HuH-7 (cell line): ENCODE results near the gene CKAP2L.

Experiments
- DNase-seq: peaks from one replicate; pipeline ENCODE4 v3.0.0; 2011; ENCODE audit warnings: low spot score

Gene CKAP2L

DNA sequence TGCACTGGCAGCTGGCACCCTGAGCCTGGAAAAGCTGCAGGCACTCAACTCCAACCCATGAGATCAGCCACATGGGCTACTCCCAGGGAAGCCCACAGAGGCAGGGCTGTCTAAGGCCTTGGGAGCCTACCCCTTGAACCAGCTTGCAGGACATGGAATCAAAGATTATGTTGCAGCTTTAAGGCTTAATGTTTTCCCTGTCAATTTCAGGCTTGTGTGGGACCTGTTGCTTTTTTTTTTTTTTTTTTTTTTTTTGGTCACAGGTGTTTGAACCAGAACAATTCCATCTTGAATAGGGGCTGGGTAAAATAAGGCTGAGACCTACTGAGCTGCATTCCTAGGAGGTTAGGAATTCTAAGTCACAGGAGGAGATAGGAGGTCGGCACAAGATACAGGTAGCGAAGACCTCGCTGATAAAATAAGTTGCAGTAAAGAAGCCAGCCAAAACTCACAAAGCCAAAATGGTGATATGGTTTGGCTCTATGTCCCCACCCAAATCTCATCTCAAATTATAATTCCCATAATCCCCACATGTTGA, 27.4 kb upstream of the CKAP2L start:
- DNase-seq = no peak

DNA sequence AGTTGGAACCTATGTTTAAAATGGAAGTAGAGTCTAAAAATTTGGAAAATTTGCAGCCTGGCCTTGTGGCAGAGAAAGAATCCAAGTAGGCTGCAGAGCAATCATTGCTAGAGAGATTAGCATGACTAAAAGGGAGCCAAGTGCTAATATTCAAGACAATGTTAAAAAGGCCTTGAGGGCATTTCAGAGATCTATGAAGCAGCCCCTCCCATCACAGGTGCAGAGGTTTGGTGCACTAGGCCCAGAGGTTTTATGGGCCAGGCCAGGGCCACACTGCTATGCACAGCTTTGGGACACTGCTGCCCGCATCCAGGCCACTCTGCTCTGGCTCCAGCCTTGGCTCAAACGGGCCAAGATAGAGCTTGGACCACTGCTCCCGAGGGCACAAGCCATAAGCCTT, 26.6 kb upstream of the CKAP2L start:
- no peak for DNase-seq

DNA sequence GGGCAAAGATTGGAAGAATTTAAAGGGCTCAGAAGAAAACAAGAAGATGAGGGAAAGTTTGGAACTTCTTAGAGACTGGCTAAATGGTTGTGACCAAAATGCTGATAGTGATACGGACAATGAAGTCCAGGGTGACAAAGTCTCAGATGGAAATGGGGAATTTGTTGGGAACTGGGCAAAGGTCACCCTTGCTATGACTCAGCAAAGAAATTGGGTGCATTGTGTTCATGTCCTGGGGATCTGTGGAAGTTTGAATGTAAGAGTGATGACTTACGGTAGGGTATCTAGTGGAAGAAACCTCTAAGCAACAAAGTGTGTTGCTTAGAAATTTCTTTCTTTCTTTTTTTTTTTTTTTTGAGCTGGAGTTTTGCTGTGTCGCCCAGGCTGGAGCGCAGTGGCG, 25.9 kb upstream of the CKAP2L start:
- no peak for DNase-seq

DNA sequence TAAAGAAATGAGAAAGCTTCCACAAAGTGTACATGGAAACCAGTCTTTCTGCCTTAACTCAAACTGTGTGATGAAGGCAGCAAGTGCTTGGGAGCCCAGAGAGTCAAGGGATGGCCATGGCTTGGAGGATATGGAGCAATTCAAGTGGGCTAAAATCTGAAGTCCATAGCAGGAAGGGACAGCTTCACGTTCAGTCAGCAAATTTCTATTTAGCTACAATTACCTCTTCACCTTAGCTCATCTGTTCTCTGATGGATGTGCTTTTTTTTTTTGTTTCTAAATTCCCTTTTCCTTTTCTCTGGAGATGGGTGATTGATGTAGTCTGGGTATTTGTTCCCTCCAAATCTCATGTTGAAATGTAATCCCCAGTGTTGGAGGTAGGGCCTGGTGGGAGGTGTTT, 24.8 kb upstream of the CKAP2L start:
- no peak for DNase-seq

DNA sequence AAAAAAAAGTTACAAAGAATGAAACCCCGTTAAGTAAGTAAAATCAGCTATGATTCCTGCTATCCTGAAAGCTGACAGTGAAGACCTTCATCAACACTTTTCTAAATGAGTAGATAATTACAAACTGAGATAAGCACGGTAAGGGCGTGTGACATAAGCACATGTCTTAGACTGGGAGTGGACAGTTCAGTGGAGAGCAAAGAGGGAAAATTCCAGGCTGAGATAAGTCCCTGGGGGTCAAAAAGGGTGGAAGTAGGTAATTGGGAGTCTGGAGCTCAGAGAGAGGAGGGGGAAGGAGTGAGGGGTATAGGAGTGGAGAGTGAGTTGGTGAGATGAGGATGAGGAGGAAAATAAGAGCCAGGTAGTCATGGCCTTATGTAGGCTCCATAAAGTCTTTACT, 24.2 kb upstream of the CKAP2L start:
- DNase-seq = no peak

DNA sequence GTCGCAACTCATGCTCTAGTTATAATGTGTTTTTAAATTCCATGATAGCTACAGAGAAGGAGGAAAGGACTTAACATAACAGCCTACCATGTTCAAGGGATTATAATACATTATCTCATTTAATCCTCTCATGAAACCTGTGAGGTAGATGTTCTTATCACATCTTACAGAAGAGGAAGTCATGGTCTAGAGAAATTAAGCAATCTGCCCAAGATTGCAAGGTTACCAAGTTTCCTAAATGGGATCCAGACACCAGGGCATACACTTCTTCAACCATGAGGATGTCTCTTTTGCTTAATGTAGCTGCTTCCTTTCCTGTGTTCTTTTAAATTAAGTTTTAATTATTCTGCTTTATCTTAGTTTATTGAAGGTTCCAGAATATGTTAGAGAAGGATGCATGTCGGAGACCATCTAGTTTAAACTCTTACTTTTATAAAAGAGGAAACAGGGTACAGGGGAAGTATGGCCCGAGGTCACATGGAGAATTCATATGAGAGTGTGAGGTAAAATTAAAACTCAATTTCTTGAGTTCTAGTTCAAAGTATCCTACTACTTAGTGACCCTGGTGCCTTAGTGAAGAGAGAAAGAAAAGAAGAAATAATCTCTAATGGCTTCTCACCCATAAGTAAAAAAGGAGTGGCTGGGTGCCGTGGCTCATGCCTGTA, 23.5 kb upstream of the CKAP2L start:
- no peak for DNase-seq

DNA sequence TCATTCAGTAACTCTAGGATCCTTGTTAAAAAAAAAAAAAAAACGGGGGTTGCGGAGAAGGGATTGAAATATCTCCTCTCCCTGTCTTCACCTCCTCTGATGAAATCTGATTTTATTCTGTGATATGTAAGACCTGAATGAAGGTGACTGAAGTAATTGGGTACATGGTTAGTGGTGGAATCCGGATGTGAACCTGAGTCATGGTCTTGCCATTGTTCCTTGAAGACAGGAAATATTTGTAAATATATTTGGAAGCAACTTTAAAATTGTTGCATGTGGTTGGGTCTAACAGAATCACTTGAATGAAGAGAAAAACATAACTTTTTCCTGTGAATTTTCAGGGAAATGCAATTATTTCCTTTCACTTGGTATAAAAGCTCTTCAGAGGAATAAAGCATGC, 22.9 kb upstream of the CKAP2L start:
- no peak for DNase-seq

DNA sequence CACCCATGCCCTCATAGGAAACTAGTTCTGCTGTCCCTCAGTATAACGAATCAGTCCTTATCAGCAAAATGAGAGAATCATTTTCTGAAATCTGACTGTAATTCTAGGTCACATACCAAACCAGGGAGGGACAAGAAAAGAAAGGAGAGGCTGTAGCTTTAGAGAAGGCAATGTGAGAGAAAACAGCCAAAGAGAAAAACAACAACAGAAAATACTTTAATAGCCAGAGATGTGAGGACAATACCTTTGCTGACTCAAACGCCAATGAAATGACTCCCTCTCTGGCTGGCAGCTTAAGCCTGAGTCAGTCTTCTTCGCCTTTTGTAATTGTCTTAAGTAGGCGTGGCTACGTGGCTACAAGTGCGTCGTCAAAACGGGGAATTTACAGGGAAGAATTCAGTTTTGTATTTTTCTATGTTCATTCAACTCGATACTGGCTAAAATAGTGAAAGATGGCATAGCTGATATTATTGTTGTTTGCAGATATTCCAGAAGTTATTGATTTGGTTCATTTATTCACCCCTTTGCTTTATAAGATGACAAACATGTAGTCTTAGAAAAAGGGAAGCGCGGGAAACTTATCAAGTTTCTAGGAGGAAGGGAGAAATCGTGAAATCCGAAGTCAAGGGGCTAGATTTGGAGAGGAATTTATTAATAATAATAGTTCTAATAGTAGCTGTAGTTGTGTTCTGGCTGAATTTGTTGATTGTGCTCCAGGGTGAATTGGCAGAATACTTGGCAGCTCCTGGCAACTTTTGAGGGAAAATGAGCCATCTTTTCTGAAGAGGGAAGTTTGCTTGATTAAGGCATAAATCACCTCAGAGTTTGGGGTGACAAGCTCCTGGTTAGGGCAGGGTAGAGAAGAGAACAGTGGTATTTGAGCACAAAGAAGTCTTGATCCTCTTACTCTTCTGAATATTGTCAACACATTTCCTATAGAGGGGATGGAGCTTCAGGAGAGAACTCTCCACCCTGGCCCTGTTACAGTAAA, 20.1 kb upstream of the CKAP2L start, which contains the start of gene IL1A:
Gene IL1A, minus strand, starts transcription at position 295 of the 991 bp plus-strand sequence. CDS start 723 bp downstream, outside the sequence.
- DNase-seq = no peak

DNA sequence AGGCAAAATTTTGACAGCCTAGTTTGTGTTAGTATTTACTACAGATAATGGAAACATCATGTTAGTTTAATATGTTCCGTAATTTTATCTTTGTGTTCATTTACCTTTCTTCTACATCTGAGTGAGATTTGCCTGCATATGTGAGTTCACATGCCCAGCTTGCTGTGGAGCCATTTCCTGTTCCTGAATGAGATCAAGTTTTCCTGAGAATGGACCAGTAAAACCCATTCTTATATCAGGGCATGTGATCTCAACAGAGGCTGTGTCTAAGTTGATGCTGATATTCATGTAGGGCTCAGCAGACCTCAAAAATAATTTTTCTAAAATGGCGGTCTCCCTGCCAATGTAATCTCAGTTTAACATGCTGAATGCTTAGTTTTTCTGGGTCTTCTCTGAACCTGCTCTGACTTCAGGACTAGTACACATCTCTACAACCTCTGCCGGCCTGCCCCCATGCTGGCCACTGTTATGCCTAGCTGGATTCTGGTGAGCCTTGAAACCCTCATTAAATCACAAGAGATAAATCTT, 18.8 kb upstream of the CKAP2L start:
- no peak for DNase-seq

DNA sequence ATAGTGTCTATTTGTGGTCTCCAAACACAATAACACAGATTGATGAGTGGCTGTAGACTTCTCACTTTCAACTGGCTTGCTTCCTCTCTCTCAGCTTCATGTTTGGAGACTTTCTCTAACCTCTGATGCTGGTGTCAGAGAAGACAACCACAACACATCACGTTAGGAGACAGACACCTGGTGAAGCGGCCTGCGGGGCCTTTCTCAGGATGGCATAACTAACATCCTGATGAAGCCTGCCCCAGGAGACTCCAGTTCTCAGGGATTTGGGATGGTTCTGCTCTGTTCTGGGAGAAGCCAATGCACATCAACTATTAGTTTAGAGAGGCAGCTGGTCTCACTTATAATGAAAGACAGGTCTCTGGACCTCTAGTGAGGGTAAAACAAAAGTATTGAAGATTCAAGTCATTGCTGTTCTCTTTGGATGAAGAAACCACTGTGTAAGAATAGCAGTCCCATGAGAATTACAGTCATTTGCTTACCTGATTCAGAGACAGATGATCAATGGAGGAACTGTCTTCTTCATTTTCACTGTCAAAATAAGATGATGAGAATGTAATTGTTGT, 17.9 kb upstream of the CKAP2L start:
- DNase-seq = no peak

DNA sequence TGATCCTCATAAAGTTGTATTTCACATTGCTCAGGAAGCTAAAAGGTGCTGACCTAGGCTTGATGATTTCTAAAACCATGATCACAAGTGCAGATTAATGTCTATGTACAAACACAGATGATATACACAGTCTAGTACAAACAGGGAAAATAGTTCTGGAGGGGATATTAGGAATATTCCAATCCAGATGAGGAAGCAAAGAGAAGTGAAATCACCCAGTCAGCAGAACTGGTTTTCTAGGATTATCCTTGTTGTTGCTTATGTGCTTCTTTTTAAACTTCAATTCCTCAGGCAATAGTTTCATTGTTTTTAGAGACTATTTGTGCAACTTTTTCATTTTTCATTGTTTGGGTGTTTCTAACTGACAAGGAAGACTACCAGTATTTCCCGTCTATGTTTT, 15.2 kb upstream of the CKAP2L start:
- no peak for DNase-seq

DNA sequence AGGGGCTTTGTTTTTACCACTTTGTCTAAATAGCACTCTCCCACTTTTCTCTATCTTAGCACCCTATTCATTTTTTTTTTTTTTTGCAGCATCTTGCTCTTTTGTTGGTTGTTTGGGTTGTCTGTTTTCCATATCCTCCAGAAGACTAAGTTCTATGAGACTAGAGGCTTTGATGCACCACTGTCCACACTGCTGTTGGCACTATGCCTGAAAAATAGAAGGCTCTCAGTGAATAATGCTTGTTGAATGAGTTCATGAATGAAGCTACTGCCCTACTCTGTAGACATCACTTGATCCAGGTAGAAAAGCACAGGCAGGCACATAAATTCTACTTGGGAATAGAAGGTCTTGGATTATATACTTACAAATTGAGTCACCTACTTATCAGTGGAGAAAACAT, 12.6 kb upstream of the CKAP2L start:
- DNase-seq = no peak

DNA sequence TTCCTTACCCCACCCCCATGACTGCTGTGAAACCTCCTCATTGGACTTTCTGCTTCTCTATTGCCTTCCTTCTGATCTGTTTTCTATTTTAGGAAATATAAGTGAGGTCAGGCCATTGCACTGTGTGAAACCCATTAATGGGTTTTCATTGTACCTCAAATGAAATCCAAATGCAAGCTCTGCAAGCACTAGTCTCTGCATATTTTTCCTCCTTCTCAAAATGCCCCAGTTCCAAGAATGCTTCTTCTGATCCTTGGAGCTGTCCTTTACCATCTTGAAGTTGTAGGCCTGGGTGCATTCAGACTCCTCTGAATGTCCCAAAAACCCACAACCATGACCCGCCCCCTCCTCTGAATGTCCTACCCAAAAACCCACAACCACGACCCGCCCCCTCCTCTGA, 11.7 kb upstream of the CKAP2L start:
- no peak for DNase-seq

DNA sequence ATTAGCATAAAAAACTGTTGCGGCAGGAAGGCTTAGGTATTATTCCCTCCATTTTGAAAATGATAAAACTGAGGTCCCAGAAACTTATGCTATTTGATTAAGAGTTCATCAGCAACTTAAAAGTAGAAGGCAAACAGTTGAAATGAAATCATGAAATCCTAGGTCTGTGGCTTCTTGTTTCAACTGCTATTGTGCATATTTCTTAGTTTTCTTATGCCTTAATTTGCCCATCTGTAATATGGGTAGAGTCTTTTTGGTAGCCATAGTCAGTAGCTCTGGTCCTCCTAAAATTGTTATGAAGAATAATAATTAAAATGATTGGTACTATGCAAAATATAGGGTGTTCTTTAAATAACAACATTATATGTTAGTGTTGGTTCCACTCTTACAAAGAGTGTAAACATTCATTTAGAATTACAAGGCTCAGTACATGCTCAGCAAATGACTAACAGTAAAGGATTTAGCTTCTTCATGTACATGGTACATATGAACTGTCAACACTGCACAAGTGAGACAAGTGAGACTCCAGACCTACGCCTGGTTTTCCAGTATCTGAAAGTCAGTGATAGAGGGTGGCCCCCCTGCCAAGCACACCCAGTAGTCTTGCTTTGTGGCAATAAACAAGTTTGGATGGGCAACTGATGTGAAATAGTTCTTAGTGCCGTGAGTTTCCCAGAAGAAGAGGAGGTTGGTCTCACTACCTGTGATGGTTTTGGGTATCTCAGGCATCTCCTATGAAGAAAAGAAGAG, 10.3 kb upstream of the CKAP2L start:
- DNase-seq = no peak

DNA sequence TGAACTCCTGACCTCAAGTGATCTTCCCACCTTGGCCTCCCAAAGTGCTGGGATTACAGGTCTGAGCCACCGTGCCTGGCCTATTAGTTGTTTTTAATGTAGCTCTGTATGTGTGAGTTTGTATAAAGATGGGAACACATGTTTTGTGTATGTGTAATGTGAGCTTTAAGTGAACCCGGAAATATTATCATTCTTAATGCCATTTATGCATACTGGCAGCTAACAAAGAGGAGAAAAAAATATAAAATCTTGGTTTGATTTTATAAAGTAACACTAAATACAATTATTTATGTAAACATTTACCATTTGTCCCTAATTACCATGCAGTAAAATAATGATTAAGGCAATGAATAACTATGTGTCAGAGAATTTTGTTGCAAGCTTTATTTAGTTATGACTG, 9.1 kb upstream of the CKAP2L start:
- DNase-seq = no peak

DNA sequence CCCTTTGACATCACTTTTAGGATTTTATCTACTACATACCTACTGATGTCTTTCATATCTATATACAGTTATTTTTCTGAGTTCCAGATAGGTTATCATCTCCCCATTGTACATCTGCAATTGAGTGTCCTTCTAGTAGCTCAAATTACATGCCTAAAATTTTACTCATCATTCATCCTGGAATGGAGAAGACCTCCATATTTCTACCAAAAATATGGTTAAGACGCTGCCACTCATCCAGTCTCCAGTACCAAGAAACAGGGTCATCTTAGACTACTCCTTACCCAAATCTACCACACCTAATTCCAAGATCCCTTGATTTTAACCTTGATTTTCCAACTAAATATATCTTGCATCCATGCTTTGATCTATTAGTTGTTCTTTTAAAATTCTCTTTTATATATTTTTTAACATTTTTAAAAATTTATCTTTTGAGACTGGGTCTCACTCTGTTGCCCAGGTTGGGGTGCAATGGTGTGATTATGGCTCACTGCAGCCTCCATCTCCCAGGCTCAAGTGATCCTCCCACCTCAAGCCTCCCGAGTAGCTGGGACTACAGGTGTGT, 8.6 kb upstream of the CKAP2L start:
- no peak for DNase-seq

DNA sequence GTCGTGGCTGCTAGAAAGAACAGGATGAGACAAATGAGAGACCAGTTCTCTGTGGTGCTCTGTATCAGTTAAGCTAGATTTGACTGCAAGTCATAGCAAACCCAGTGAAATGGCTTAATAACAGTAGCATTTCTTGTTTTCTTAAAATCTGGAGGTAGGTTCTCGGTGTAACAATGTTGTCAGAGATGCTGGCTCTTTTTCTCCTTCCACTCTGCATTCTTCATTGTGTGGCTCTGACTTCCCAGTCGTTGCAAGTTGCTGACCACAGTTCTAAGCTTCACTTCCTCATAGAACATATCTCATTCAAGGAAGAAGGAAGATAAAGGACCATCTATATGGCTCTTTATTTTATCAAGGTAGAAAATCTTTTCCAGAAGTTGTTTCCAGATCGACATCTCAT, 7.9 kb upstream of the CKAP2L start:
- no peak for DNase-seq

DNA sequence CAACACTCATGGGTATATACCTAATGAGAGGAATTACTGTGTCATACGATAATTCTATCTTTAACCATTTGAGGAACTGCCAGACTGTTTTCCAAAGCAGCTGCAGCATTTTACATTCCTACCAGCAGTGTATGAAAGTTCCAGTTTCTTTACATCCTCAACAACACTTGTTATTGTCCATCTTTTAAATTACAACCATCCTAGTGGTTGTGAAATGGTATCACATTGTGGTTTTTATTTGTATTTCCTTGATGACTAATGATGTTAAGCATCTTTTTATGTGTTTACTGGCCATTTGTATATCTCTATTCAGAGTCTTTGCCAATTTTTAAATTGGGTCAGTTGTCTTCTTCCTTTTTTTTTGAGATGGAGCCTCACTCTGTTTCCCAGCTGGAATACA, 4.0 kb upstream of the CKAP2L start:
- DNase-seq = no peak

DNA sequence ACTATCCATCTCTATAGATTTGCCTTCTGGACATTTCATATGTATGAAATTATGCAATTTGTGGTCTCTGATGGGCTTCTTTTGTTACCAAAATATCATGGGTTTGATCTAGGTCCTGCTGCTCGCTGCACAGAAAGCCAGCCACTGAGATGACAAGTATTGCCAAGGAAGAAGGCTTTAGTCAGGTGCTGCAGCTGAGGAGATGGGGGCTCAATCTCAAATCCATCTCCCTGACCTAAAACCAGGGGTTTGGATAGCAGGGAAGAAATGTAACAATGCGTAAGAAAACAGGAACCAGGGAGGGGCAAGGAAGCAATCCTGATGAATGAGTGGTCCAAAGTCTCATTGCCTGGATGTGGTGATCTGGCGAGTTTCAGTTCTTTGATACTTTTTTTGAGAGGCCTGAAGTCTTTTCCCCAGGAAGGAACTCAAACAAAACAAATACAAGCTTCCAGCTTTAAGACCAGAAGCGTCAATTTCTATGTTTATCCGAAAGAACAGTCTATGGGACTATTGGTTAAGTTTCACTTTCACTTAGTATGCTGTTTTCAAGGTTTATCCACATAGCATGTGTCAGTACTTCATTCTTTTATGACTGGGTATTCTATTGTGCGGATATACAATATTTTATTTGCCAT, 3.4 kb upstream of the CKAP2L start:
- no peak for DNase-seq

DNA sequence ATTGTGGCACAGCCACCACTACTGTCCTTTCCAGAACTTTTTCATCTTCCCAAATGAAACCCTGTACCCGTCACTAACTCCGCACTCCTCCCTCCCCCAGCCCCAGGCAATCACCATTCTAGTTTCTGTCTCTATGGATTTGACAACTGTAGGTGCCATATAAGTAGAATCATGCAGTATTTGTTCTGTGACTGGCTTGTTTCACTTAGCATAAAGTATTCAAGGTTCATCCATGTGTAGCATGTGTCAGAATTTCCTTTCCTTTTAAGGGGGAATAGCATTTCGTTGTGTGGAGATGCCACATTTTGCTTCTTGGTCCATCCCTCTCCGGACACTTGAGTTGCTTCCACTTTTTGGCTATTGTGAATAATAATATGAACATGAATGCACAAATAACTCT, 842 bp upstream of the CKAP2L start:
- DNase-seq = no peak

DNA sequence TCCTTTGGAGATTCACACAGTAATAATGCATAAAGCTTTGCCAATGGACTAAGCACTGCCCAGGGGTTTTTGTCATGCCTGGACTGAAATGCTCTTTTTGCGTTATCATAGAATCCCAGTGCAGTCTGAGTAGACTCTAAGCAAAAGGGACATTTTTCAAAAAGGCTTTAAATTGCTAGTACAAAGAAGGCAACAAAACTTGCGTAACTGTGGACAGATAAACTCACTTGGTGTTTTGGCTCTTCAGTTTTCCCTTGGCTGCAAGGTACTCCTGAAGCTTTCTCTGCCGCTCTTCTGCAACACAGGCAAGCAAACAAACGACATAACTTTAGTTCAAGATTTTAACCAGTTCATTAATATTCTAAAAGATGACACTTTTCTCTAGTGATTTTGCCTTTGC, 2.1 kb downstream of the CKAP2L start:
- DNase-seq = no peak
